Astrocyte (in vitro differentiated cells and primary cell): ENCODE measurements around the gene NFKB1. TPM values are rescaled to one million over a fixed set of nuclear protein-coding genes. Genes with fewer than 3 reads are reported as not detected.

Experiments used
- DNase-seq: peaks from one replicate; pipeline ENCODE4 v3.0.0-alpha.2; 2010; ENCODE audit warnings: low read depth
- FAIRE-seq: peaks from 2 replicates; lab custom pipeline; 2011; peaks lifted over from hg19 to GRCh38; lab: Jason Lieb, UNC
- H2AFZ ChIP-seq: 2 replicates; pipeline ENCODE4 v1.6.0; 2012; ENCODE audit warnings: low read depth, low read length, inconsistent platforms
- H3K27ac ChIP-seq: 2 replicates; pipeline ENCODE4 v1.5.1; 2011; ENCODE audit warnings: low read depth, low read length, inconsistent platforms
- H3K27me3 ChIP-seq: 2 replicates; pipeline ENCODE4 v1.6.0; 2011; ENCODE audit warnings: low read length, inconsistent platforms; ENCODE audit not compliant: insufficient read depth
- H3K36me3 ChIP-seq: 2 replicates; pipeline ENCODE4 v1.5.1; 2011; ENCODE audit warnings: low read length, inconsistent platforms; ENCODE audit not compliant: insufficient read depth
- H3K4me1 ChIP-seq: 2 replicates; pipeline ENCODE4 v1.5.1; 2011; ENCODE audit warnings: low read length, inconsistent platforms; ENCODE audit not compliant: insufficient read depth
- H3K4me2 ChIP-seq: 2 replicates; pipeline ENCODE4 v1.6.0; 2012; ENCODE audit warnings: low read length, inconsistent platforms
- H3K4me3 ChIP-seq: 2 replicates; pipeline ENCODE4 v1.5.1; 2011; ENCODE audit warnings: low read depth, mild to moderate bottlenecking, low read length, inconsistent platforms; ENCODE audit not compliant: insufficient read depth
- H3K79me2 ChIP-seq: 2 replicates; pipeline ENCODE4 v1.6.0; 2012; ENCODE audit warnings: mild to moderate bottlenecking, low read length, inconsistent platforms; ENCODE audit not compliant: insufficient read depth
- H3K9ac ChIP-seq: 2 replicates; pipeline ENCODE4 v1.6.0; 2012; ENCODE audit warnings: mild to moderate bottlenecking, low read length, inconsistent platforms
- H3K9me3 ChIP-seq: 2 replicates; pipeline ENCODE4 v1.5.1; 2012; ENCODE audit warnings: low read depth, mild to moderate bottlenecking, low read length, inconsistent platforms; ENCODE audit not compliant: insufficient read depth
- H4K20me1 ChIP-seq: 2 replicates; pipeline ENCODE4 v1.6.0; 2012; ENCODE audit warnings: low read length, inconsistent platforms; ENCODE audit not compliant: insufficient read depth
- H3K27ac Mint-ChIP-seq: one replicate; pipeline ENCODE4 v1.8.0; 2021; ENCODE audit warnings: mild to moderate bottlenecking, mixed read lengths; ENCODE audit not compliant: unreplicated experiment
- H3K27me3 Mint-ChIP-seq: one replicate; pipeline ENCODE4 v1.8.0; 2021; ENCODE audit warnings: low read depth, mixed read lengths; ENCODE audit not compliant: unreplicated experiment
- H3K36me3 Mint-ChIP-seq: one replicate; pipeline ENCODE4 v1.8.0; 2021; ENCODE audit warnings: low read depth, mixed read lengths; ENCODE audit not compliant: unreplicated experiment
- H3K4me1 Mint-ChIP-seq: one replicate; pipeline ENCODE4 v1.8.0; 2021; ENCODE audit warnings: low read depth, mixed read lengths; ENCODE audit not compliant: unreplicated experiment
- H3K4me3 Mint-ChIP-seq: one replicate; pipeline ENCODE4 v1.8.0; 2021; ENCODE audit warnings: mild to moderate bottlenecking, moderate library complexity, mixed read lengths; ENCODE audit not compliant: unreplicated experiment
- H3K9me3 Mint-ChIP-seq: one replicate; pipeline ENCODE4 v1.8.0; 2021; ENCODE audit warnings: mild to moderate bottlenecking, mixed read lengths; ENCODE audit not compliant: unreplicated experiment
- EZH2 ChIP-seq: IDR thresholded peaks from 2 replicates; pipeline ENCODE4 v1.6.1; 2012; ENCODE audit warnings: mild to moderate bottlenecking, low read length, inconsistent platforms; ENCODE audit not compliant: insufficient read depth
- total RNA-seq: library from RNA; stranded (reverse); gene quantifications from 2 replicates; pipeline ENCODE4 v1.2.1, GENCODE V29; 2021
- TF ChIP-seq, protein P1 (sequence below): IDR thresholded peaks from 2 replicates; pipeline ENCODE4 v1.5.1; 2011; ENCODE audit warnings: low read depth, mild to moderate bottlenecking, inconsistent platforms, low read length, moderate library complexity; ENCODE audit not compliant: insufficient read depth

Gene NFKB1
- total RNA-seq, 1 donor from 2014 or later: 19.9 TPM

DNA sequence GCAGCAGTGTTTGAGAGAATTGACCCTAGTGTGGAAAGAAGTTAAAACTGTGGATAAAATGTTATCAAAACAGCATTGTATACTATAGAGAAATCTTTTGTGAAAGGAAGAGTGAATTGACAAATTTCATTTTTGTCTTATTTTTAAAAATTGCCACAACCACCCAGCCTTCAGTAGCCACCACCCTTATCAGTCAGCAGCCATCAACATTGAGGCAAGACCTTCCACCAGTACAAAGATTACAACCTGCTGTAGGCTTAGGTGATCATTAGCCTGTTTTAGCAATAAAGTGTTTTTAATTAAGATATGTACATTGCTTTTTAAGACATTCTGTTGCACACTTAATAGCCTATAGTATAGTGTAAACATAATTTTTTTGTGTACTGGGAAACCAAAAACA lies 91.1 kb downstream of the NFKB1 start:
- H3K4me1 Mint-ChIP-seq: no peaks in the 10 kb centered on the region
- no peak overlapping the region for H3K4me3 Mint-ChIP-seq
- H3K36me3 Mint-ChIP-seq: peaks cover 40% of the 10 kb centered on the region
- Histone ChIP-seq H3K27ac (no peak overlapping the region), H4K20me1 (no peaks in the 10 kb centered on the region), H3K36me3 (peaks cover 29% of the 10 kb centered on the region), H3K79me2 (no peaks in the 10 kb centered on the region), H3K9me3 (no peaks in the 10 kb centered on the region), H3K4me2 (no peak overlapping the region), H3K27me3 (no peaks in the 10 kb centered on the region), H3K4me1 (no peaks in the 10 kb centered on the region), H3K9ac (no peak overlapping the region), H2AFZ (no peak overlapping the region), H3K4me3 (no peak overlapping the region)
- peaks cover 9% of the 10 kb centered on the region for H3K9me3 Mint-ChIP-seq
- TF ChIP-seq, protein P1, sequence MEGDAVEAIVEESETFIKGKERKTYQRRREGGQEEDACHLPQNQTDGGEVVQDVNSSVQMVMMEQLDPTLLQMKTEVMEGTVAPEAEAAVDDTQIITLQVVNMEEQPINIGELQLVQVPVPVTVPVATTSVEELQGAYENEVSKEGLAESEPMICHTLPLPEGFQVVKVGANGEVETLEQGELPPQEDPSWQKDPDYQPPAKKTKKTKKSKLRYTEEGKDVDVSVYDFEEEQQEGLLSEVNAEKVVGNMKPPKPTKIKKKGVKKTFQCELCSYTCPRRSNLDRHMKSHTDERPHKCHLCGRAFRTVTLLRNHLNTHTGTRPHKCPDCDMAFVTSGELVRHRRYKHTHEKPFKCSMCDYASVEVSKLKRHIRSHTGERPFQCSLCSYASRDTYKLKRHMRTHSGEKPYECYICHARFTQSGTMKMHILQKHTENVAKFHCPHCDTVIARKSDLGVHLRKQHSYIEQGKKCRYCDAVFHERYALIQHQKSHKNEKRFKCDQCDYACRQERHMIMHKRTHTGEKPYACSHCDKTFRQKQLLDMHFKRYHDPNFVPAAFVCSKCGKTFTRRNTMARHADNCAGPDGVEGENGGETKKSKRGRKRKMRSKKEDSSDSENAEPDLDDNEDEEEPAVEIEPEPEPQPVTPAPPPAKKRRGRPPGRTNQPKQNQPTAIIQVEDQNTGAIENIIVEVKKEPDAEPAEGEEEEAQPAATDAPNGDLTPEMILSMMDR: no peak
- TF ChIP-seq EZH2: no peak
- DNase-seq: no peak
- H3K27ac Mint-ChIP-seq: no peak overlapping the region
- peak; percentile 29 for FAIRE-seq
- H3K27me3 Mint-ChIP-seq: no peaks in the 10 kb centered on the region

DNA sequence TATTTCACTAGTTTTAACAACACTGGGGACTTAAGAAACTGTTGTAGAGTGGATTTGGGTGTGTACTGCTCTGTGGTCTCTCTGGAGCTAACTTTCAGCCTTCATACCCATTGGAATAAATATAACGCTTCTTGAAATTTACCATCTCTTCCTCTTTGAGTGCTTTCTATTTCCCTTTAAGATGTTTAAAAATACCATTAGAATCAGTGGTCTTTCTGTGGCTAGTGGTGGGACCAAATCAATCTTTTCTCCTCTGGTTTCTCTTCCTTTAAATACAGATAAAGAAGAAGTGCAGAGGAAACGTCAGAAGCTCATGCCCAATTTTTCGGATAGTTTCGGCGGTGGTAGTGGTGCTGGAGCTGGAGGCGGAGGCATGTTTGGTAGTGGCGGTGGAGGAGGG lies 92.0 kb downstream of the NFKB1 start:
- H3K4me1 ChIP-seq: no peaks in the 10 kb centered on the region
- H3K36me3 ChIP-seq: peaks cover 34% of the 10 kb centered on the region
- H3K27me3 ChIP-seq: no peaks in the 10 kb centered on the region
- H3K9me3 ChIP-seq: no peaks in the 10 kb centered on the region
- Mint-ChIP-seq H3K4me3 (no peak overlapping the region), H3K27me3 (no peaks in the 10 kb centered on the region), H3K4me1 (peaks cover 6% of the 10 kb centered on the region), H3K27ac (no peak overlapping the region), H3K36me3 (peaks cover 40% of the 10 kb centered on the region), H3K9me3 (peaks cover 9% of the 10 kb centered on the region)
- no peak for FAIRE-seq
- no peak overlapping the region for H2AFZ ChIP-seq
- no peak for TF ChIP-seq EZH2
- TF ChIP-seq, protein P1: no peak
- DNase-seq: no peak
- no peak overlapping the region for H3K27ac ChIP-seq
- H3K79me2 ChIP-seq: no peaks in the 10 kb centered on the region
- no peak overlapping the region for H3K9ac ChIP-seq
- H3K4me2 ChIP-seq: no peak overlapping the region
- H3K4me3 ChIP-seq: no peak overlapping the region
- no peaks in the 10 kb centered on the region for H4K20me1 ChIP-seq

DNA sequence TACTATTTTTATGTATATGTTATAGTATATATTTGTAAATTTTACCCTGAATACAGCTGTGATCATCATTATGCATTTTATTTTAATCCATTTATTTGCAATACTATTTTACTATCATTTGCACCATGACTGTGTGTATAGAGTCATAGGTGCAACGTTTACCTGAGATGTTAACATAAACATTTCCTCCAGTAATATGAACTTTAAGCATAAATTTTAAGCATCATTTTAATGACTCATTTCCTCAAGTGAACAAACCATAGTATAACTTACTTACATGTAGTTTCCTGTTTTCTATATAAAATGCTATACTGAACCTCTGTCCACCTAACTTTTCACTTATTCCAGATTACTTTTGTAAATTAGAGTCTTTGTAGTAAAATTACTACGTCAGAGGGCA lies 92.8 kb downstream of the NFKB1 start:
- peaks cover 5% of the 10 kb centered on the region for H3K4me1 ChIP-seq
- DNase-seq (no peak), FAIRE-seq (no peak)
- Mint-ChIP-seq H3K9me3 (peaks cover 9% of the 10 kb centered on the region), H3K27ac (no peak overlapping the region), H3K4me1 (peaks cover 13% of the 10 kb centered on the region), H3K27me3 (no peaks in the 10 kb centered on the region), H3K36me3 (peaks cover 40% of the 10 kb centered on the region), H3K4me3 (no peak overlapping the region)
- no peaks in the 10 kb centered on the region for H3K9me3 ChIP-seq
- no peak overlapping the region for H3K9ac ChIP-seq
- no peaks in the 10 kb centered on the region for H4K20me1 ChIP-seq
- H3K4me3 ChIP-seq: no peak overlapping the region
- no peak for TF ChIP-seq EZH2
- TF ChIP-seq, protein P1: no peak
- no peaks in the 10 kb centered on the region for H3K79me2 ChIP-seq
- H3K27ac ChIP-seq: no peak overlapping the region
- no peaks in the 10 kb centered on the region for H3K27me3 ChIP-seq
- no peak overlapping the region for H2AFZ ChIP-seq
- no peak overlapping the region for H3K4me2 ChIP-seq
- peaks cover 38% of the 10 kb centered on the region for H3K36me3 ChIP-seq
